PC-3 (cell line): ENCODE data around the gene PLPP3. TPM values are rescaled to one million over a fixed set of nuclear protein-coding genes. Genes with fewer than 3 reads are reported as not detected.

ENCODE experiments used
- ATAC-seq: fragments of 200-7000 bp; cut with Tn5 transposase; 2 replicates; pipeline ENCODE4 v1.9.1; 2020; ENCODE audit warnings: mild to moderate bottlenecking, moderate library complexity
- BruUV-seq: library from RNA; stranded (reverse); fragments of 400-500 nt; replicated peaks from 2 replicates; lab custom pipeline; 2021; lab: Mats Ljungman, UMichigan
- CTCF ChIA-PET: fragments of 300-600 bp; sonication (Branson Sonifier 250); formaldehyde crosslinking; loops from one replicate; lab custom pipeline; 2022; ENCODE audit warnings: antibody characterized with exemption; lab: Charles Lee
- POLR2A ChIA-PET: fragments of 300-600 bp; sonication (Branson Sonifier 250); formaldehyde crosslinking; loops from one replicate; lab custom pipeline; 2022; ENCODE audit warnings: antibody characterized with exemption; ENCODE audit not compliant: unreplicated experiment; lab: Charles Lee
- DNase-seq: peaks from one replicate; pipeline ENCODE4 v3.0.0-alpha.2; 2015
- H2AFZ ChIP-seq: fragments of 300-600 bp; sonication (generic); 2 replicates; pipeline ENCODE4 v1.6.0; 2016; ENCODE audit warnings: antibody characterized with exemption, low read length
- H3F3A ChIP-seq: fragments of 300-600 bp; sonication (generic); one replicate; pipeline ENCODE4 v1.6.0; 2017; ENCODE audit warnings: antibody characterized with exemption, low read length, control low read depth, mild to moderate bottlenecking; ENCODE audit not compliant: unreplicated experiment
- H3K27ac ChIP-seq: fragments of 300-600 bp; sonication (generic); 2 replicates; pipeline ENCODE4 v1.5.1; 2016; ENCODE audit warnings: mild to moderate bottlenecking, low read length
- H3K27me3 ChIP-seq: fragments of 300-600 bp; sonication (generic); 2 replicates; pipeline ENCODE4 v1.6.1; 2016; ENCODE audit warnings: low read length, mixed read lengths
- H3K36me3 ChIP-seq: fragments of 300-600 bp; sonication (generic); 2 replicates; pipeline ENCODE4 v1.6.1; 2016; ENCODE audit warnings: low read depth, mixed run types, low read length, mixed read lengths
- H3K4me1 ChIP-seq: fragments of 300-600 bp; sonication (generic); 2 replicates; pipeline ENCODE4 v1.5.1; 2016; ENCODE audit warnings: low read length; ENCODE audit not compliant: insufficient read depth
- H3K4me2 ChIP-seq: fragments of 300-600 bp; sonication (generic); 2 replicates; pipeline ENCODE4 v1.6.0; 2016; ENCODE audit warnings: low read length
- H3K4me3 ChIP-seq: fragments of 300-600 bp; sonication (generic); 2 replicates; pipeline ENCODE4 v1.5.1; 2016; ENCODE audit warnings: mild to moderate bottlenecking, low read length, mixed read lengths
- H3K79me2 ChIP-seq: fragments of 300-600 bp; sonication (generic); 2 replicates; pipeline ENCODE4 v1.6.1; 2017; ENCODE audit warnings: low read length, mixed read lengths
- H3K9ac ChIP-seq: fragments of 300-600 bp; sonication (generic); 2 replicates; pipeline ENCODE4 v1.6.0; 2016; ENCODE audit warnings: mild to moderate bottlenecking, low read length
- H3K9me2 ChIP-seq: fragments of 300-600 bp; sonication (generic); replicated peaks from 2 replicates; pipeline ENCODE4 v1.6.1; 2016; ENCODE audit warnings: mixed run types, low read length, mixed read lengths
- H3K9me3 ChIP-seq: fragments of 300-600 bp; sonication (generic); 2 replicates; pipeline ENCODE4 v1.6.1; 2016; ENCODE audit warnings: low read length, mixed read lengths
- H4K20me1 ChIP-seq: fragments of 300-600 bp; sonication (generic); 2 replicates; pipeline ENCODE4 v1.6.1; 2016; ENCODE audit warnings: low read length, mixed read lengths
- EZH2 ChIP-seq: fragments of 300-600 bp; sonication (generic); IDR thresholded peaks from one replicate; pipeline ENCODE4 v1.6.1; 2017; ENCODE audit warnings: antibody characterized with exemption, mild to moderate bottlenecking, low read length; ENCODE audit not compliant: unreplicated experiment
- EZH2phosphoT487 ChIP-seq: fragments of 300-600 bp; sonication (generic); IDR thresholded peaks from 2 replicates; pipeline ENCODE4 v1.6.1; 2018; ENCODE audit warnings: mild to moderate bottlenecking, antibody characterized with exemption, low read length, borderline replicate concordance
- intact Hi-C: fragments of 100-400 bp; cut with micrococcal nuclease; formaldehyde crosslinking; loops from 2 replicates; pipeline ENCODE4 v1.9.0; 2023
- total RNA-seq: library from RNA; depleted of rRNA; stranded (reverse); fragments of >200 nt; gene quantifications from 2 replicates; pipeline ENCODE4 v1.2.3, GENCODE V29; 2014
- TF ChIP-seq, protein P1 (sequence below): fragments of 300-600 bp; sonication (generic); conservative IDR thresholded peaks from 2 replicates; pipeline ENCODE4 v1.5.1; 2017; ENCODE audit warnings: antibody characterized with exemption, low read depth, mild to moderate bottlenecking, low read length

Gene PLPP3
- total RNA-seq, 1 experiment from 2014 or later, result 41.0 TPM

DNA sequence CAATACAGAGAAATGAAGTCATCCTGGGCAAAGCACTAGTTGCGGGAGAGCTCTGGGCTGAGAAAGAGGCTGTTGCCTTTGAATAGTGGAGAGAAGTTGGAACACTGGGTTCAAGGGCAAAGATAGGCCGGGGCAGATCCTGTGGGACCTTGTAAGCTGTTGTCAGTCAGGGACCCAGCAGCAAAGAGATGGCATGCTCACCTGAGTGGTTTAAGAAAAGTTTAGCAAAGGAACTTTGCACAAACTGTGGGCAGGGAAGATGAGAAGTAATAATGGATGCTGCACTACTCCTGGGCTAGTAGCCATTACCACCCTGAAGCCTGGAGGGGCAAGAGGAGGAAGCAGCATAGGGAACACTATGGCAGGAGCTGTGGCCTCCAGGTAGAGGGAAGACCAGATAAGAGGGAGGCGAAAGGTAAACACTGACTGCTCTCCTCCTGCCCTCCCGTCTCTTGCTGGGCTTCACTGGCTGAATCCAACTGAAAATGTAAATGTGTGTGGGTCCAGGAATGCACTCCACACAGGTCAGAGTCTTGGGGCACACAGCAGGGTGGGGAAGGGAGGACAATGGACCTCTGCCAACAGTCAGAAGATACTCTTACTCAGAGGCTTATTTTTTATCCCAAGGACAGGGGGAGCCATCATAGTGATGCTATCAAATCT lies 129.2 kb downstream of the PLPP3 start:
- H3K9me2 ChIP-seq, result no peaks in the 10 kb centered on the region
- H3K27ac ChIP-seq, result no peak overlapping the region
- ChIA-PET POLR2A (no interaction called here), CTCF (no interaction called here)
- no peak overlapping the region for H3K4me2 ChIP-seq
- no peaks in the 10 kb centered on the region for H3K27me3 ChIP-seq
- H3K4me3 ChIP-seq, result no peak overlapping the region
- H3K9me3 ChIP-seq, result no peaks in the 10 kb centered on the region
- no peaks in the 10 kb centered on the region for H3K4me1 ChIP-seq
- intact Hi-C loops, result no loop called here
- H3K36me3 ChIP-seq, result no peaks in the 10 kb centered on the region
- no peak for ATAC-seq
- TF ChIP-seq EZH2 (no peak), EZH2phosphoT487 (no peak)
- TF ChIP-seq, protein P1, sequence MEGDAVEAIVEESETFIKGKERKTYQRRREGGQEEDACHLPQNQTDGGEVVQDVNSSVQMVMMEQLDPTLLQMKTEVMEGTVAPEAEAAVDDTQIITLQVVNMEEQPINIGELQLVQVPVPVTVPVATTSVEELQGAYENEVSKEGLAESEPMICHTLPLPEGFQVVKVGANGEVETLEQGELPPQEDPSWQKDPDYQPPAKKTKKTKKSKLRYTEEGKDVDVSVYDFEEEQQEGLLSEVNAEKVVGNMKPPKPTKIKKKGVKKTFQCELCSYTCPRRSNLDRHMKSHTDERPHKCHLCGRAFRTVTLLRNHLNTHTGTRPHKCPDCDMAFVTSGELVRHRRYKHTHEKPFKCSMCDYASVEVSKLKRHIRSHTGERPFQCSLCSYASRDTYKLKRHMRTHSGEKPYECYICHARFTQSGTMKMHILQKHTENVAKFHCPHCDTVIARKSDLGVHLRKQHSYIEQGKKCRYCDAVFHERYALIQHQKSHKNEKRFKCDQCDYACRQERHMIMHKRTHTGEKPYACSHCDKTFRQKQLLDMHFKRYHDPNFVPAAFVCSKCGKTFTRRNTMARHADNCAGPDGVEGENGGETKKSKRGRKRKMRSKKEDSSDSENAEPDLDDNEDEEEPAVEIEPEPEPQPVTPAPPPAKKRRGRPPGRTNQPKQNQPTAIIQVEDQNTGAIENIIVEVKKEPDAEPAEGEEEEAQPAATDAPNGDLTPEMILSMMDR, result no peak
- H3K9ac ChIP-seq, result no peak overlapping the region
- no TSS peak for BruUV-seq
- H3F3A ChIP-seq, result no peaks in the 10 kb centered on the region
- no peak overlapping the region for H2AFZ ChIP-seq
- H4K20me1 ChIP-seq, result no peaks in the 10 kb centered on the region
- no peaks in the 10 kb centered on the region for H3K79me2 ChIP-seq
- no peak for DNase-seq

- no peak for DNase-seq
- Histone ChIP-seq H3K36me3 (no peaks in the 10 kb centered on the region), H3K9ac (no peak overlapping the region), H3F3A (no peaks in the 10 kb centered on the region), H3K4me2 (no peak overlapping the region), H3K27me3 (no peaks in the 10 kb centered on the region), H3K4me3 (no peak overlapping the region), H3K79me2 (no peaks in the 10 kb centered on the region), H3K4me1 (no peaks in the 10 kb centered on the region), H4K20me1 (no peaks in the 10 kb centered on the region), H3K9me3 (no peaks in the 10 kb centered on the region), H2AFZ (no peak overlapping the region), H3K27ac (no peak overlapping the region), H3K9me2 (no peaks in the 10 kb centered on the region)
- CTCF ChIA-PET, result no interaction called here
- no TSS peak for BruUV-seq
- POLR2A ChIA-PET, result no interaction called here
- intact Hi-C loops, result no loop called here
- no peak for ATAC-seq
- TF ChIP-seq EZH2phosphoT487 (no peak), EZH2 (no peak)
- TF ChIP-seq, protein P1, result no peak
Measured at GRCh38 chr1:56448529-56449300, 130.6 kb downstream of the PLPP3 start.

GRCh38 chr1:56447823-56448222 lies 131.5 kb downstream of the PLPP3 start:
- POLR2A ChIA-PET, result no interaction called here
- no peaks in the 10 kb centered on the region for H3K4me1 ChIP-seq

More at GRCh38 chr1:56447823-56448222, 131.5 kb downstream of the PLPP3 start:
- ATAC-seq (no peak), DNase-seq (no peak)
- Histone ChIP-seq H3K4me3 (no peak overlapping the region), H3K27me3 (no peaks in the 10 kb centered on the region), H4K20me1 (no peaks in the 10 kb centered on the region), H3F3A (no peaks in the 10 kb centered on the region), H2AFZ (no peak overlapping the region), H3K9ac (no peak overlapping the region), H3K27ac (no peak overlapping the region), H3K79me2 (no peaks in the 10 kb centered on the region), H3K9me2 (no peaks in the 10 kb centered on the region), H3K4me2 (no peak overlapping the region), H3K9me3 (no peaks in the 10 kb centered on the region), H3K36me3 (no peaks in the 10 kb centered on the region)
- CTCF ChIA-PET, result no interaction called here
- intact Hi-C loops, result no loop called here
- TF ChIP-seq, protein P1, result no peak
- no peak for TF ChIP-seq EZH2
- TF ChIP-seq EZH2phosphoT487, result no peak
- BruUV-seq, result no TSS peak
